HEK293 (cell line): Measurements from ENCODE around the gene CYP27B1.

Experiments
- BCL11B ChIP-seq: fragments of 450-650 bp; formaldehyde crosslinking; IDR thresholded peaks from 2 replicates; pipeline ENCODE4 v1.5.1; 2016; ENCODE audit warnings: low read depth, missing biosample characterization, missing genetic modification characterization
- GLIS1 ChIP-seq: fragments of 450-650 bp; formaldehyde crosslinking; IDR thresholded peaks from 2 replicates; pipeline ENCODE4 v1.5.1; 2016; ENCODE audit warnings: missing biosample characterization, missing genetic modification characterization
- HOXD13 ChIP-seq: sonication (generic); formaldehyde crosslinking; IDR thresholded peaks from 2 replicates; pipeline ENCODE4 v1.8.0; 2022; ENCODE audit warnings: missing genetic modification reagents, borderline replicate concordance
- IKZF3 ChIP-seq: fragments of 450-650 bp; IDR thresholded peaks from 2 replicates; pipeline ENCODE4 v1.5.0; 2018; ENCODE audit warnings: missing biosample characterization, mild to moderate bottlenecking, missing genetic modification characterization, moderate library complexity
- KLF16 ChIP-seq: fragments of 450-650 bp; formaldehyde crosslinking; IDR thresholded peaks from 2 replicates; pipeline ENCODE4 v1.5.1; 2017; ENCODE audit warnings: missing biosample characterization, missing genetic modification characterization
- KLF8 ChIP-seq: fragments of 450-650 bp; formaldehyde crosslinking; IDR thresholded peaks from 2 replicates; pipeline ENCODE4 v1.5.1; 2016; ENCODE audit warnings: missing biosample characterization, missing genetic modification characterization
- SALL2 ChIP-seq: fragments of 450-650 bp; formaldehyde crosslinking; IDR thresholded peaks from 2 replicates; pipeline ENCODE4 v1.5.0; 2017; ENCODE audit warnings: missing biosample characterization, mild to moderate bottlenecking, missing genetic modification characterization, borderline replicate concordance
- SCRT1 ChIP-seq: fragments of 450-650 bp; formaldehyde crosslinking; IDR thresholded peaks from 2 replicates; pipeline ENCODE4 v1.5.1; 2016; ENCODE audit warnings: missing biosample characterization, missing genetic modification characterization, borderline replicate concordance
- SP3 ChIP-seq: fragments of 450-650 bp; formaldehyde crosslinking; IDR thresholded peaks from 2 replicates; pipeline ENCODE4 v1.5.1; 2016; ENCODE audit warnings: missing biosample characterization, missing genetic modification characterization
- TCF7L2 ChIP-seq: IDR thresholded peaks from 2 replicates; pipeline ENCODE4 v1.6.1; 2011; ENCODE audit warnings: low read depth, mild to moderate bottlenecking, inconsistent platforms, low read length, moderate library complexity, borderline replicate concordance
- ZBTB48 ChIP-seq: fragments of 450-650 bp; formaldehyde crosslinking; IDR thresholded peaks from 2 replicates; pipeline ENCODE4 v1.5.1; 2016; ENCODE audit warnings: missing biosample characterization, missing genetic modification characterization
- ZBTB8A ChIP-seq: fragments of 450-650 bp; formaldehyde crosslinking; IDR thresholded peaks from 2 replicates; pipeline ENCODE4 v1.5.1; 2016; ENCODE audit warnings: missing biosample characterization, missing genetic modification characterization
- ZFHX2 ChIP-seq: fragments of 450-650 bp; formaldehyde crosslinking; conservative IDR thresholded peaks from 2 replicates; pipeline ENCODE4 v1.5.1; 2016; ENCODE audit warnings: missing biosample characterization, missing genetic modification characterization
- ZNF112 ChIP-seq: fragments of 450-650 bp; formaldehyde crosslinking; IDR thresholded peaks from 2 replicates; pipeline ENCODE4 v1.5.0; 2017; ENCODE audit warnings: missing biosample characterization, missing genetic modification characterization
- ZNF140 ChIP-seq: fragments of 450-650 bp; formaldehyde crosslinking; IDR thresholded peaks from 2 replicates; pipeline ENCODE4 v1.5.1; 2016; ENCODE audit warnings: missing biosample characterization, missing genetic modification characterization
- ZNF16 ChIP-seq: fragments of 450-650 bp; formaldehyde crosslinking; IDR thresholded peaks from 2 replicates; pipeline ENCODE4 v1.5.1; 2016; ENCODE audit warnings: low read depth, missing biosample characterization, missing genetic modification characterization
- ZNF169 ChIP-seq: fragments of 450-650 bp; formaldehyde crosslinking; IDR thresholded peaks from 2 replicates; pipeline ENCODE4 v1.5.1; 2016; ENCODE audit warnings: missing biosample characterization, missing genetic modification characterization
- ZNF311 ChIP-seq: fragments of 450-650 bp; formaldehyde crosslinking; IDR thresholded peaks from 2 replicates; pipeline ENCODE4 v1.5.1; 2017; ENCODE audit warnings: missing biosample characterization, missing genetic modification characterization, borderline replicate concordance
- ZNF335 ChIP-seq: fragments of 450-650 bp; formaldehyde crosslinking; conservative IDR thresholded peaks from 2 replicates; pipeline ENCODE4 v1.5.1; 2016; ENCODE audit warnings: missing biosample characterization, missing genetic modification characterization
- ZNF341 ChIP-seq: fragments of 450-650 bp; formaldehyde crosslinking; IDR thresholded peaks from 2 replicates; pipeline ENCODE4; 2016; ENCODE audit warnings: low read depth, missing biosample characterization, missing genetic modification characterization
- ZNF354C ChIP-seq: fragments of 450-650 bp; formaldehyde crosslinking; IDR thresholded peaks from 2 replicates; pipeline ENCODE4 v1.5.1; 2016; ENCODE audit warnings: missing biosample characterization, missing genetic modification characterization, low read depth, borderline replicate concordance
- ZNF558 ChIP-seq: fragments of 450-650 bp; formaldehyde crosslinking; IDR thresholded peaks from 2 replicates; pipeline ENCODE4 v1.5.1; 2016; ENCODE audit warnings: missing biosample characterization, missing genetic modification characterization
- ZNF596 ChIP-seq: fragments of 450-650 bp; IDR thresholded peaks from 2 replicates; pipeline ENCODE4 v1.5.0; 2018; ENCODE audit warnings: missing biosample characterization, mild to moderate bottlenecking, missing genetic modification characterization, moderate library complexity
- ZNF624 ChIP-seq: fragments of 450-650 bp; formaldehyde crosslinking; IDR thresholded peaks from 2 replicates; pipeline ENCODE4 v1.5.1; 2017; ENCODE audit warnings: missing biosample characterization, missing genetic modification characterization
- ZNF658 ChIP-seq: fragments of 450-650 bp; formaldehyde crosslinking; IDR thresholded peaks from 2 replicates; pipeline ENCODE4; 2016; ENCODE audit warnings: missing biosample characterization, missing genetic modification characterization
- ZNF660 ChIP-seq: fragments of 450-650 bp; IDR thresholded peaks from 2 replicates; pipeline ENCODE4 v1.5.1; 2018; ENCODE audit warnings: missing biosample characterization, mild to moderate bottlenecking, missing genetic modification characterization
- ZNF747 ChIP-seq: fragments of 450-650 bp; formaldehyde crosslinking; IDR thresholded peaks from 2 replicates; pipeline ENCODE4 v1.5.1; 2016; ENCODE audit warnings: missing biosample characterization, missing genetic modification characterization
- ZNF777 ChIP-seq: fragments of 450-650 bp; formaldehyde crosslinking; IDR thresholded peaks from 2 replicates; pipeline ENCODE4 v1.5.1; 2017; ENCODE audit warnings: missing biosample characterization, missing genetic modification characterization, borderline replicate concordance
- TF ChIP-seq, protein P1 (sequence below): fragments of 450-650 bp; formaldehyde crosslinking; IDR thresholded peaks from 2 replicates; pipeline ENCODE4 v1.5.1; 2016; ENCODE audit warnings: missing biosample characterization, missing genetic modification characterization
- TF ChIP-seq, protein P2 (sequence below): fragments of 450-650 bp; formaldehyde crosslinking; IDR thresholded peaks from 2 replicates; pipeline ENCODE4 v1.5.1; 2016; ENCODE audit warnings: missing biosample characterization, missing genetic modification characterization
- TF ChIP-seq, protein P3 (sequence below): fragments of 450-650 bp; formaldehyde crosslinking; IDR thresholded peaks from 2 replicates; pipeline ENCODE4 v1.5.1; 2017; ENCODE audit warnings: missing biosample characterization, missing genetic modification characterization
- TF ChIP-seq, protein P4 (sequence below): fragments of 450-650 bp; formaldehyde crosslinking; optimal IDR thresholded peaks from 2 replicates; pipeline ENCODE3; 2016; ENCODE audit warnings: missing biosample characterization, mild to moderate bottlenecking, missing genetic modification characterization

The CYP27B1 gene

DNA sequence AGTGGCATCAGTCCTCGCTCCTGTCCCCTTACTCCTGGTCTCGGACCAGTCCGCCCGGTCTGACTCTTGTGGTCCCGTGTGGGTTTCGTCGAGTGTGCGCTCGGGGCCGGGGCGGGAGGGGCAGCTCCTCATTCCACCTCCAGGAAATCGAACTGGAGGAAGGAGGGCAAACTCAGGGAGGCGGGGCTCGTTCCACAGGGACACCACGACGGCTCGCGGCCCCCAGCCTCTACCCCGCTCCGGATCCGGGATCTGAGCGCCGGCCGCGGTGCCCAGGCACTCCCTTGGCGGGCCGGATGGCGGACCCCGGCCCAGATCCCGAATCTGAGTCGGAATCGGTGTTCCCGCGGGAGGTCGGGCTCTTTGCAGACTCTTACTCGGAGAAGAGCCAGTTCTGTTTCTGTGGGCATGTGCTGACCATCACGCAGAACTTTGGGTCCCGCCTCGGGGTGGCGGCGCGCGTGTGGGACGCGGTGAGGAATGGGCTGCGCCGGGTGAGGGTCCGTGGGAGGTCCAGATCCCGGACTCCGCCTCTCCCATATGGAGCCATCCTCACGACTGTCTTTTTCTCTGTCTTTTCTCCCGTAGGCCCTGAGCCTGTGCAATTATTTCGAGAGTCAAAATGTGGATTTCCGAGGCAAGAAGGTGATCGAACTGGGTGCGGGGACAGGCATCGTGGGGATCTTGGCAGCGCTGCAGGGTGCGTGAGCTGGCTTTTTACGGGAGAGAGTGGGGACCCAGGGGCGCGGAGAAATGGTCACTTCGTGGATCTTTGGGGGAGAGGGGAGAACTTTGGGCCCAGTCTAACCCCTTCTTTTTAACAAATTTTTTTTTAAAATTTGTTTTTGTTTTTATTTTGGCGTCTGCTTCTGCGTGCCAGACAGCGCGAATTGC, 5.8 kb upstream of the CYP27B1 start, which contains the start of gene EEF1AKMT3 (continued):
- TF ChIP-seq, protein P1, sequence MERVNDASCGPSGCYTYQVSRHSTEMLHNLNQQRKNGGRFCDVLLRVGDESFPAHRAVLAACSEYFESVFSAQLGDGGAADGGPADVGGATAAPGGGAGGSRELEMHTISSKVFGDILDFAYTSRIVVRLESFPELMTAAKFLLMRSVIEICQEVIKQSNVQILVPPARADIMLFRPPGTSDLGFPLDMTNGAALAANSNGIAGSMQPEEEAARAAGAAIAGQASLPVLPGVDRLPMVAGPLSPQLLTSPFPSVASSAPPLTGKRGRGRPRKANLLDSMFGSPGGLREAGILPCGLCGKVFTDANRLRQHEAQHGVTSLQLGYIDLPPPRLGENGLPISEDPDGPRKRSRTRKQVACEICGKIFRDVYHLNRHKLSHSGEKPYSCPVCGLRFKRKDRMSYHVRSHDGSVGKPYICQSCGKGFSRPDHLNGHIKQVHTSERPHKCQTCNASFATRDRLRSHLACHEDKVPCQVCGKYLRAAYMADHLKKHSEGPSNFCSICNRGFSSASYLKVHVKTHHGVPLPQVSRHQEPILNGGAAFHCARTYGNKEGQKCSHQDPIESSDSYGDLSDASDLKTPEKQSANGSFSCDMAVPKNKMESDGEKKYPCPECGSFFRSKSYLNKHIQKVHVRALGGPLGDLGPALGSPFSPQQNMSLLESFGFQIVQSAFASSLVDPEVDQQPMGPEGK (tag by site-specific recombination) = peak; percentile 12
- TF ChIP-seq ZBTB48 (tag by site-specific recombination) = peak; percentile 60; the same call in 1 of the 2 replicates
- no peak for TF ChIP-seq ZNF169
- TF ChIP-seq ZNF658 (tag by site-specific recombination) = no peak
- TF ChIP-seq ZNF624 (tag by site-specific recombination) = no peak
- TF ChIP-seq KLF16 = no peak; the same call in 1 of the 2 replicates
- peak; percentile 55 for TF ChIP-seq ZFHX2 (tag by site-specific recombination)
- TF ChIP-seq ZNF112 (tag by site-specific recombination) = no peak
- no peak for TF ChIP-seq ZNF354C
- no peak for TF ChIP-seq ZNF596 (tag by site-specific recombination)
- no peak for TF ChIP-seq KLF8 (tag by site-specific recombination)
- TF ChIP-seq HOXD13 (CRISPR knock-in tag) = no peak
- no peak for TF ChIP-seq ZNF140
- TF ChIP-seq BCL11B (tag by site-specific recombination) = no peak
- TF ChIP-seq IKZF3 (tag by site-specific recombination) = no peak
- TF ChIP-seq SALL2 (tag by site-specific recombination) = no peak
- peak; percentile 52; the same call in 1 of the 2 replicates for TF ChIP-seq ZBTB8A
- no peak for TF ChIP-seq ZNF311 (tag by site-specific recombination)
- no peak for TF ChIP-seq SCRT1 (tag by site-specific recombination)
- peak; percentile 52; the same call in 1 of the 2 replicates for TF ChIP-seq ZNF341 (tag by site-specific recombination)
- TF ChIP-seq TCF7L2 = no peak
- peak; percentile 50 for TF ChIP-seq SP3 (tag by site-specific recombination)
- TF ChIP-seq, protein P2, sequence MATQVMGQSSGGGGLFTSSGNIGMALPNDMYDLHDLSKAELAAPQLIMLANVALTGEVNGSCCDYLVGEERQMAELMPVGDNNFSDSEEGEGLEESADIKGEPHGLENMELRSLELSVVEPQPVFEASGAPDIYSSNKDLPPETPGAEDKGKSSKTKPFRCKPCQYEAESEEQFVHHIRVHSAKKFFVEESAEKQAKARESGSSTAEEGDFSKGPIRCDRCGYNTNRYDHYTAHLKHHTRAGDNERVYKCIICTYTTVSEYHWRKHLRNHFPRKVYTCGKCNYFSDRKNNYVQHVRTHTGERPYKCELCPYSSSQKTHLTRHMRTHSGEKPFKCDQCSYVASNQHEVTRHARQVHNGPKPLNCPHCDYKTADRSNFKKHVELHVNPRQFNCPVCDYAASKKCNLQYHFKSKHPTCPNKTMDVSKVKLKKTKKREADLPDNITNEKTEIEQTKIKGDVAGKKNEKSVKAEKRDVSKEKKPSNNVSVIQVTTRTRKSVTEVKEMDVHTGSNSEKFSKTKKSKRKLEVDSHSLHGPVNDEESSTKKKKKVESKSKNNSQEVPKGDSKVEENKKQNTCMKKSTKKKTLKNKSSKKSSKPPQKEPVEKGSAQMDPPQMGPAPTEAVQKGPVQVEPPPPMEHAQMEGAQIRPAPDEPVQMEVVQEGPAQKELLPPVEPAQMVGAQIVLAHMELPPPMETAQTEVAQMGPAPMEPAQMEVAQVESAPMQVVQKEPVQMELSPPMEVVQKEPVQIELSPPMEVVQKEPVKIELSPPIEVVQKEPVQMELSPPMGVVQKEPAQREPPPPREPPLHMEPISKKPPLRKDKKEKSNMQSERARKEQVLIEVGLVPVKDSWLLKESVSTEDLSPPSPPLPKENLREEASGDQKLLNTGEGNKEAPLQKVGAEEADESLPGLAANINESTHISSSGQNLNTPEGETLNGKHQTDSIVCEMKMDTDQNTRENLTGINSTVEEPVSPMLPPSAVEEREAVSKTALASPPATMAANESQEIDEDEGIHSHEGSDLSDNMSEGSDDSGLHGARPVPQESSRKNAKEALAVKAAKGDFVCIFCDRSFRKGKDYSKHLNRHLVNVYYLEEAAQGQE (tag by site-specific recombination) = no peak
- no peak for TF ChIP-seq ZNF660 (tag by site-specific recombination)
- peak; percentile 85 for TF ChIP-seq ZNF777
- no peak for TF ChIP-seq ZNF747 (tag by site-specific recombination)
- TF ChIP-seq GLIS1 (tag by site-specific recombination) = peak; percentile 57
- TF ChIP-seq, protein P3, sequence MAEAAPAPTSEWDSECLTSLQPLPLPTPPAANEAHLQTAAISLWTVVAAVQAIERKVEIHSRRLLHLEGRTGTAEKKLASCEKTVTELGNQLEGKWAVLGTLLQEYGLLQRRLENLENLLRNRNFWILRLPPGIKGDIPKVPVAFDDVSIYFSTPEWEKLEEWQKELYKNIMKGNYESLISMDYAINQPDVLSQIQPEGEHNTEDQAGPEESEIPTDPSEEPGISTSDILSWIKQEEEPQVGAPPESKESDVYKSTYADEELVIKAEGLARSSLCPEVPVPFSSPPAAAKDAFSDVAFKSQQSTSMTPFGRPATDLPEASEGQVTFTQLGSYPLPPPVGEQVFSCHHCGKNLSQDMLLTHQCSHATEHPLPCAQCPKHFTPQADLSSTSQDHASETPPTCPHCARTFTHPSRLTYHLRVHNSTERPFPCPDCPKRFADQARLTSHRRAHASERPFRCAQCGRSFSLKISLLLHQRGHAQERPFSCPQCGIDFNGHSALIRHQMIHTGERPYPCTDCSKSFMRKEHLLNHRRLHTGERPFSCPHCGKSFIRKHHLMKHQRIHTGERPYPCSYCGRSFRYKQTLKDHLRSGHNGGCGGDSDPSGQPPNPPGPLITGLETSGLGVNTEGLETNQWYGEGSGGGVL (tag by site-specific recombination) = peak; percentile 69
- TF ChIP-seq ZNF558 (tag by site-specific recombination) = no peak
- peak; percentile 97 for TF ChIP-seq ZNF335 (tag by site-specific recombination)
- no peak for TF ChIP-seq ZNF16 (tag by site-specific recombination)
- TF ChIP-seq, protein P4, sequence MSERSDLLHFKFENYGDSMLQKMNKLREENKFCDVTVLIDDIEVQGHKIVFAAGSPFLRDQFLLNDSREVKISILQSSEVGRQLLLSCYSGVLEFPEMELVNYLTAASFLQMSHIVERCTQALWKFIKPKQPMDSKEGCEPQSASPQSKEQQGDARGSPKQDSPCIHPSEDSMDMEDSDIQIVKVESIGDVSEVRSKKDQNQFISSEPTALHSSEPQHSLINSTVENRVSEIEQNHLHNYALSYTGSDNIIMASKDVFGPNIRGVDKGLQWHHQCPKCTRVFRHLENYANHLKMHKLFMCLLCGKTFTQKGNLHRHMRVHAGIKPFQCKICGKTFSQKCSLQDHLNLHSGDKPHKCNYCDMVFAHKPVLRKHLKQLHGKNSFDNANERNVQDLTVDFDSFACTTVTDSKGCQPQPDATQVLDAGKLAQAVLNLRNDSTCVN = peak; percentile 84
